ENCODE data around the gene CDC42BPA.

GRCh38 chr1:226977643-226978431 is 340.5 kb downstream of the CDC42BPA start:
- TF ChIP-seq CTCF (IDR thresholded peaks at IDR 0.05; ENCODE audit: borderline replicate concordance, extremely low read depth, low read length, poor library complexity, severe bottlenecking) (no peak), EZH2 (IDR thresholded peaks at IDR 0.05; ENCODE audit: borderline replicate concordance, low read depth, low read length, severe bottlenecking) (no peak)
